GM21447 (cell line): ENCODE data around the gene TMEM131.
"Not testable (repeated sequence)": the region's sequence is repeated elsewhere in the genome, so short reads cannot be mapped to it uniquely, and the experiment has no call there.

Experiments used
- ATAC-seq: cut with Tn5 transposase; IDR thresholded peaks from one replicate; pipeline ENCODE4 v1.9.1; 2021; ENCODE audit not compliant: unreplicated experiment

TMEM131 gene

DNA sequence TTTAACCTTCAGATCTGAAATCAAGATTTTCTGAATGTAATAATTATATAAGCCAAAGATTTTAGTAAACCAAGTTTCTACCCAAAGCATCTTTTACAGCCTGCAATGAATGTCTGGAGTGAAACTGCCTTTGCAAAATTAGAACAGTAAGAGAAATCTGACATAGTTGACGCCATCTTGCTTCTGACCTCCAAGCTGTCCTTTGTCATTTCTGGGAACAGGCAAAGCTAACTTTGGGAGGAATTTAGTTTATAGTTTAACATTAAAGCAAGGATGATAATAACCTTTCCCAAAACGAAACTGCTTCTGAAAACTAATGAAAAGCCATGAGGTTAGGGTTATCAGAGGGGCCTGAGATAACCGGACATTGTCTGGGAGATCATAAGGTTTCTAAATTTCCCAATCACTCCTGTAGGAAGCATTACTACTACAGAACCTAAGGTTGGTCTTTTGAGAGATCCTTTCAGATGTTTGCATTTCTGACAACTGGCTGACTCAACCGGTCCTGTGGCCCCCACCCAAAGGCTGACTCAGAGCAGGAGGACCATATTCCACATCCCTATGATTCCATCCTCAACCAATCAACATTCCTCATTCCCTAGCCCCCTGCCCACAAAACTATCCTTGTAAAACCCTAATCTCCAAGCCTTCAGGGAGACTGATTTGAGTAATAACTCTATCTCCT lies 124.5 kb downstream of the TMEM131 start:
- ATAC-seq = no peak

DNA sequence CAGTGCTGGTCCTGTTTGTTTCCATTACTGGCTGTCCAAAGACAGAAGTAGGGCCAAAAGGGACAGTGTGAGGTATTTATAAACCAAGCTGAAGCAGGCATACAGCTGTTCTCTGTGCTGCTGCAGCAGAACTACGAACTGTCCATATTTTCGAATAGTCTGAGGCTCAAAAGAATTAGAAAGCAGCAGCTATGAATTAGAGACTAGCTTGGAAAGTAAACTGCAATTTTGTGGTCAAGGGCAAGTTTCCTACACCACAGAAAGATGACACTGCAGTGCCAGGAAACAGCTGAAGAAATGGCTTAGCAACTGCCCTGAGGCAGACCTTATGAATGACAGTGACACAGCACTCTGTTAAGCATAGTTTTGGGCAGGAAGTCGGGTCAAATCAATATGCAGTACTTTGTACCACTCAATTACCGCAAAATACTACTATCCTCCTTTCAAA lies 125.3 kb downstream of the TMEM131 start:
- ATAC-seq = peak; percentile 100

DNA sequence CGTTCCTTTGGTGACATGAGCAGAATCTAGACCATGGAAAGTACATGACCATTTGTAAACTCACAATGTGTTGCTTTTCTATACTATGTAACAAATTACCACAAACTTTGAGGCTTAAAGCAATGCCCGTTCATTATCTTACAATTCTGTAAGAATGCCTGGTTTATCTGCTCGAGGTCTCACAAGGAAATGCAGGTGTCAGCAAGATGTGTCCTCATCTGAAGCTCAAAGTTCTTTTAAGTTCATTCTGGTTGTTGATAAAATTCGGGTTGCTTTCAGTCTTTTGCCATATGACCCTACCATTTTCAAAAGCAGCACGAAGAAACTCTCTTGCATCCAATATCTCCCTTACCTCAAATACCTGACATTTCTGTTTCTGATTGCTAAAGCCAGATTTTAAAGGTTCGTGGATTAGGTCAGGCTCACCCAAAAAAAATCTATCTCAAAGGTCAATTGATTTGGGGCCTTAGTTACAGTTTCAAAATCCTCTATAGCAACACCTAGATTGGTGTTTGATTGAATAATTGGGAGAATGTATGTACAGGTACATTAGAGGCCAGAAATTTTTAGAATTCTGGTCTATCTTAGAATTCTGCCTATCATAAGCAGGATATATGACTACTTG lies 125.9 kb downstream of the TMEM131 start:
- ATAC-seq = no peak

DNA sequence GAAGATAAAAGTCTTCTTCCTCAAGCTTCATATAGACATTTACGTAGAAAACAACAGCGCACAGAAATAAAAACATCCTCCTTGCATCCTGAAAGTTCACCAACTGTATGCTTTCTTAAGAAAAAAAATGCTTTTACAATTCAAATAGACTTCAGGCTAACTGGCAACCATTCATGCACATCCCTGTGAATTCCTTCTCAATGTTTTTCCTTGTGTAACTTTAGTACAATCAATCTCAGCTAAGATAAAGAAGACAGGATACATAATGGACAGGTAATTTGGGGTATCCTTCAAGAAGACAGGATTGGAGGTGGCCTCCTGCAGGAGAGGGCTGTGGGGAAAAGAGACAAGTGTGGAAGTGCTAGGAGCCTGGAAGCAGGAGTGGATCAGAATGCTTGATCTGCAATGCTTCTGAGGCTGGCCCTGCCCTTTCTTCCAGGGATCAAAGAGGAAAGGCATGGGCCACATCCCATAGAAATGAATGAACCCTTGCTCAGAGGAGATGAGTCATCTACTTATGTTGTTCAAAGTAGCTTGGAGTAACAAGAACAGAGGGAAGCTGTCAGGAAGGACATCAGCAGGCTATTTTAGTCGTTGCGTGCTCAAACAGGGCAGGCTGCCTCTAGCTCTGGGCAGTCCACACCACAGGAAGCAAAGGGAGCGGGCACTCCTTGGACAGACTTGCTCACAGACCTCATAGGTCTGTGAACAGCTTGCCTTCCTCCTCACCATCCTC lies 126.6 kb downstream of the TMEM131 start:
- no peak for ATAC-seq

DNA sequence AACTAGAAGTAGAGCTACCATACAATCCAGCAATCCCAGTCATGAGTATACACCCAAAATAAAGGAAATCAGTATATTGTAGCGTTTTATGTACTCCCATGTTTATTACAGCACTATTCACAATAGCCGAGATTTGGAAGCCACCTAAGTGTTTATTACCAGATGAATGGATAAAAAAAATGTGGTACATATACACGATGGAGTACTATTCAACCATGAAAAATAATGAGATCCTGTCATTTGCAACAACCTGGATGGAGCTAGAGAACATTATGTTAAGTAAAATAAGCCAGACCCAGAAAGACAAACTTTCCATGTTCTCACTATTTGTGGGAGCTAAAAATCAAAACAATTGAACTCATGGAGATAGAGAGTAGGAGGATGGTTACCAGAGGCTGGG lies 131.9 kb downstream of the TMEM131 start:
- ATAC-seq = no peak

DNA sequence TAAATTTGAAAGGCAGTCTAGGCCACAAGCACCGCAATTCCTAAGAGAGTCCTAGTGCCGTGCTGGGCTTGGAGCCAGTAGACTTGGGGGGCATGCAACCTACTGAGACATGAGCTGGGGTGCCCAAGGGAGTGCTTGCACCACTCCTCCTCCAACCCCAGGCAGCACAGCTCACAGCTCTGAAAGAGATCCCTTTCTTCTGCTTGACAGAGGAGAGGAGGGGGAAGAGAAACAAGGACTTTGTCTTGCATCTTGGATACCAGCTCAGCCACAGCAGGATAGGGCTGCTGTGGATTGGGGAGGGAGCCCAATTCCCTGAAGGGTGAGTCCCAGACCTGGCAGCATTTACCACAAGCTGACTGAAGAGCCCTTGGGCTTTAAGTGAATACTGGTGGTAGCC lies 134.6 kb downstream of the TMEM131 start:
- no peak for ATAC-seq

DNA sequence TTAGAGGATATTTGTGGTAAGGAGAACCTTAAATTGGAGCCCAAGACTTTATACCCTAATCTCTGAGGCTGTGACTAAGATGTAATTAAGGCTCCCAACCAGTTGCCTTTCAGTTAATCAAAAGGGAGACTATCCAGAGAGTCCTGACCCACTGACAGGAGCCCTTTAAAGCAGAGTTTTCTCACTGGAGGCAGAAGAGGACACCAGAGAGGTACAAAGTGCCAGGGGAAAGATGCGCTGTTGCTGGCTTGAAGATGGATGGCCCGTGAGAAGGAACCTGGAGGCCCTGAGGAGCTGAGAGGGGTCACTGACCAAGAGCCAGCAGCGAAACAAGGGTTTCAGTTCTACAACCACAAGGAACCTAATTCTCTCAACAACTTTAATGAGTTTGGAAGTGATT lies 137.3 kb downstream of the TMEM131 start:
- ATAC-seq = no peak

DNA sequence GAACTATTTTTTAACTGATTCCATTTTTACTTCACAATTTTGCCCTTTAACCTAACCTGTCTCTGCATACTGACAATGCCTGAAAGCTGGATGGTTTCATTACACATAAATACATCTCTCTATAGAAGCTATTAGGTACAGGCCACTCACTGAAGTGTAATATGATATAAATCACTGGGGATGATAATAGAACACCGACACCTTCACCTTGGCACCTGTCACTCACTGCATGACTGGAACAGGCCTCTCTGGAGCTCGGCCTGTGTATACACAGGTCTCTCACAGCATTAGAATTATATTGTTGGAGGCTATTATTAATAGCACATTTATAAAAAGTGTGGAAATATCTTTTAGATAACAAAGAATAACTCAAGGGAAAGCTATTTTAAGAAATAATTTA lies 138.2 kb downstream of the TMEM131 start:
- ATAC-seq = no peak

DNA sequence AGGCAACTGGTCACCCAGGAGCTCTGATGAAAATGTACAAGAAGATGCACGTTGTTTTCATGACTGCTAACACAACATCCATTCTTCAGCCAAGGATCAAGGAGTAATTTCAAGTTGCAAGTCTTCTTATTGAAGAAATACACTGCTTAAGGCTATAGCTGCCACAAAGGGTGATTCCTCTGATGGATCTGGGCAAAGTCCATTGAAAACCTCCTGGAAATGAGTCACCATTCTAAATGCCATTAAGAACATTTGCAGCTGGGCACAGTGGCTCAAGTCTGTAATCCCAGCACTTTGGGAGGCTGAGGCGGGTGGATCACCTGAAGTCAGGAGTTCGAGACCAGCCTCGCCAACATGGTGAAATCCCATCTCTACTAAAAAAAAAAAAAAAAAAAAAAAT lies 142.7 kb downstream of the TMEM131 start:
- ATAC-seq = not testable (repeated sequence)

DNA sequence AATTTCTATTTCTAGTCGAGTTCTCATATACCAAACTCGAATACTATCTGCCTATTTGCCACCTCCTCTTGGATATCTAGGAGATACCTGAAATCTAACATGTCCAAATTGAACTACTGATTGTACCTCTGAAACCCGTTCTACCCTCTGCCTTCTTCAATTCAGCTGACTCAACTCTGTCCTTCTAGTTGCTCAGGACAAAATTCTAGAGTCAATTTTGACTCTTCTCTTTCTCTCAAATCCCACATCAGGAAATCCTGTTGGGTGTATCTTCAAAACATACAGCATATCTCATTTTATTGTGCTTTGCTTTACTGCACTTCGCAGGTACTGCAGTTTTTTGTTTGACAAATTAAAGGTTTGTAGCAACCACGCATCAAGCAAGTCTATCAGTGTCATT lies 144.6 kb downstream of the TMEM131 start:
- no peak for ATAC-seq

DNA sequence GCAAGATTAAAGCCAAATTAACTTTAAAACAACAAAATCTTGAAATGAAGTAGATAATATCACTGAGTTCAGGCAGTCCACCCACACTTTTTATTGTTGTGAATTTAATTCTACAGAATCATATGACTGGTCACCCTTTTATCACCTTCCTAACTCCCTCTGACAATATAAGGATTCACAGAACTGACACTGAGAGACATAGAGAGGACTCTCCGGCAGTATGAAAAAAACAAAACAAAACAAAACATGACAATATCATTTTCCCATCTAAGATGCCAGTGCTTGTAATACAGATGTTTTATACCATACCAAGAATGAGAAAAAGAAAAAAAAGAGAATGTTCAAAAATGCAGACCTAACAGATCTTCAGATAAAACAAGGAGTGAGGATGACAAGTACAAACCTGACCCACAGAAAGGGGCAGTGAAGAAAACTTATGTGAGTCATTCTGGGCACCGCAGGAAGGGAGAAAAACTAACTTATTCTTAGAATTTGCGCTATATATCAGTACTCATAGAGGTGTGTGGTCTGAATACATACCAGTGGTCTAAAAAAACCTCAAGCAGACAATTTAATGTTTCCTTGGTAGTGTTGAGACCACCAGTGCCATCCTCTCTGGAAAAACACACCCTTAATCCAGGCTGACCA lies 145.7 kb downstream of the TMEM131 start:
- ATAC-seq = peak; percentile 61

DNA sequence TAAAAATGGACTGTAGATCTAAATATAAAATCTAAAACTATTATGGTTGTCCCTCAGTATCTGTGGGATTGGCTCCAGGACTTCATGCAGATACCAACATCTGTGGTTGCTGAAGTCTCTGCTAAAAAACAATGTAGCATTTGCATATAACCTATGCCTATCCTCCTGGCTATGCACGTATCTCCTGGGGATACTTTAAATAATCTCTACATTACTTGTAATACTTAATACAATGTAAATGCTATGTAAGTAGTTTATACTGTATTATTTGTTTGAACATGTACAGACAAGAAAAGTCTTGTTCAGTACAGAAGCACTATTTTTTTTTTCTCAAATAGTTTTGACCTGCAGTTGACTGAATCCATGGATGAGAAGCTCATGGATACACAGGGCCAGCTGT lies 147.4 kb downstream of the TMEM131 start:
- ATAC-seq = no peak

DNA sequence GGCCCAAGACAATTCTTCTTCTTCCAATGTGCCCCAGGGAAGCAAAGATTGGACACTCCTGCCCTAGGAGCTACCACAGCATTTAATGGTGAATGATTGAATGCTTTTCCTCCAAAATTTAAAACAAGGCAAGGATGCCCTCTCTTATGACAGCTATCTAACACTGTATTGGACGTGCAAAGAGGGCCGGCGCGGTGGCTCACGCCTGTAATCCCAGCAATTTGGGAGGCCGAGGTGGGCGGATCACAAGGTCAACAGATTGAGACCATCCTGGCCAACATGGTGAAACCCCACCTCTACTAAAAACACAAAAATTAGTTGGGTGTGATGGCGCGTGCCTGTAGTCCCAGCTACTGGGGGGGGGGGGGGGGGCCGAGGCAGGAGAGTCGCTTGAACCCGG lies 149.0 kb downstream of the TMEM131 start:
- not testable (repeated sequence) for ATAC-seq

DNA sequence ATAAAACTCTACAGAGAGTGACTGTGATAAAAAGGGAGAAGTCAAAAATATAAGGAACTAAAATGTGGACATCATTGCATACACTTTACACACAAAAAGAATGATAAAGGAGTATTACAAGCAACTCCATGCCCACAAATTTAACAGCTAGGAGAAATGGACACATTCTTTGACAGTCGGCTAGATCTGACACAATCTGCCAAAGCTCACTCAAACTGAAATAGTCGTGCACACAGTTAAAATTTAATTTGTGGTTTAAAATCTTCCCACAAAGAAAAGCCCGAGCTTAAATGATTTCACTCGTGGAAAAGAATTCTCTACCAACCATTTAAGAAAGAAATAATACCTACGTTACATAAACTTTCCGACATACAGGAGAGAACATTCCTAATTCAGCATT lies 149.9 kb downstream of the TMEM131 start:
- no peak for ATAC-seq

DNA sequence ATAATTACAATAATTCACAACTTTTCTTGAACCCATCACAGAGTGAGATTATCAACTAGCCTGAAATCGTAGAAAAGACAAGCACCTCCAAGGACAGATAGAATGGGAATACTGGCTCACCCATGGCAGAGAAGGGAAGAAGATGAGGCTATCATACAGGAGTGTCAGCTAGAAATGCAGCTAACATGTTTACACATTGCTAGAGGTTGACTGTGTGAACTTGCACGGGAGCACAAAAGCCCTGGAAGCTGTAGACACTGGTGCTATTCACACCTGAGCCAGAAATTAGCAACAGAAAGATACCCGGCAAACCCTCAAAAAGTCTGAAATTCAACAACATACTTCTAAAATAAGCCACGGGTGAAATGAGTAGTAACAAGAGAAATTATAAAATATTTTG lies 150.6 kb downstream of the TMEM131 start:
- ATAC-seq = no peak

DNA sequence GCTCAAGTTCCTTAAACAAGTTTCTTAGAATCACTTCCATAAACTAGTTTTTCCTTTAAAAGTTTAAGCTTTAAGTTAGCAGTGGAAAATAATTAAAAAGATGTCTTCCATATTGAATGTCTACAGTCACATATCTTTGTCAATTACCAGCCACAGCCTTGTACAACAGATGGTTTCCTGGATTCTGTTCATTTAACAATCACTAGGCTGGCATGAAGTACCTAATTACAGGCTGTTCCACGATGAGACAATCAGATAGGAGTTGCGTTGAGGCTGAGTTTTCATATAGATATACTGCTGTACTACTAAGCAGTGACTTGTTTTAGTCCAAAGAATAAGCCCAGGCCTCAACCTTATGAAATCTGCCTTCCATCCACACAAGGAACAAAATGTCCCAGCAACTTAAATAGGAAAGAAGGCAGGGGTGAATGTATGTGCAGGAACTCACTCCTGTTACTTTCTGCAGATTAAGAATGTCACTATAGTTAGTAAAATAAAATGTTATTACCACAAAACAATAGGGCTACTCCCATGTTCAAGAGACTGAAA lies 151.4 kb downstream of the TMEM131 start:
- no peak for ATAC-seq

DNA sequence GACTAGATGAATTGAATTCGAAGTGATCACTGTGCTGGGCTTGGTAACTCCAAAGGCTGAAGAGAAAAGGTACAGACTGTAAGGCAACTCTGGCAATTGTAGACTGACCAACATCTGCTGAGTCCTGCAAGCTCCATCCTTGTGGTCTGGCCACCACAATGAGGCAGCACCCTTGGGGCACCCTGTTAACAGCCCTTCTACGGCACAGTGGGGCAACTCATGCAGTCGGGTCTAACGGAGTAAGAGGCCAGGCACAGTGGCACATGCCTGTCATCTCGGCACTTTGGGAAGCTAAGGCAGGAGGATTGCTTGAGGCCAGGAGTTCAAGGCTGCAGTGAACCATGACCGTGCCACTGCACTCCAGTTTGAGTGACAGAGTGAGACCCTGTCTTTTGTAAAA lies 155.6 kb downstream of the TMEM131 start:
- no peak for ATAC-seq

DNA sequence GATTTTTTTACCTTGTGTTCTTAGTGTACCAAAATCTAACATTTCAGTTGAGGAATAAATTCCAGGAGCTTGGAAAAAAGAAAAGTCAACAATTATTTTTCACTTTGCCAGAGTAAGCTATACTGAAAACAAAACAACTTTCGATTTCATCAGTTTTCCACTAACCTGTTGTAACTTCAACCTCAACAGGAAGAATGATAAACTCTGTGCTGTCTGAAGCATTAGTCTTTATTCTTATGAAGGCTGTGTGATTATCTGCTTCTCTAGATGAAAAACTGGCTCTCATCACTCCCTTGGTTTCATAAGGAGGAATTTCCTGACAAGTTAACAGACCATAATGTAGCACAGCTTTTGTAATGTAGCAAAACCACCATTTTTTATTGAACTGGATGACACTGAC lies 161.1 kb downstream of the TMEM131 start:
- ATAC-seq = no peak

DNA sequence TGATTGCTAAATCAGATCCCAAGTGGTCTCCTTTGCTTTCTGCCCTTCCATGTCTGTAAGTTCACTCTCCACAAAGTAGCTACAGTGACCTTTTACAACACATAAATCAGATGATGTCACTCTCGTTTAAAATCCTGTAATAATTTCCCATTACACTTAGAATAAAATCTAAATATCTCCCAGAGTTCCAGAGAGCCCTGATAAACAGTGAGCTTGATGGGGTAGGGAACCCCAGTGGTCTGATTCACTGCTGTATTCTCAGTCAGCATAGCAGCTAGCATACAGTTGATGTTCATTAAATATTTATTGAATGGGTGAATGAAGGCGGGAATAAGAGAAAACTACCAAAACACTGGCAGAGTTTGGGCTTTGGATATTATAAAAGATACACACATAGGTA lies 164.6 kb downstream of the TMEM131 start:
- no peak for ATAC-seq

DNA sequence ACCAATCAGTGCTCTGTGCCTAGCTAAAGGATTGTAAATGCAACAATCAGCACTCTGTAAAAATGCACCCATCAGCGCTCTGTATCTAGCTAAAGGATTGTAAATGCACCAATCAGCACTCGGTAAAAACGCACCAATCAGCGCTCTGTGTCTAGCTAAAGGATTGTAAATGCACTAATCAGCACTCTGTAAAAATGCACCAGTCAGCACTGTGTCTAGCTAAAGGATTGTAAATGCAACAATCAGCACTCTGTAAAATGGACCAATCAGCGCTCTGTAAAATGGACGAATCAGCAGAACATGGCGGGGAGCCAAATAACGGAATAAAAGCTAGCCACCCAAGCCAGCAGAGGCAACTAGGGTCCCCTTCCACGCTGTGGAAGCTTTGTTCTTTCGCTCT lies 166.5 kb downstream of the TMEM131 start:
- ATAC-seq = not testable (repeated sequence)

DNA sequence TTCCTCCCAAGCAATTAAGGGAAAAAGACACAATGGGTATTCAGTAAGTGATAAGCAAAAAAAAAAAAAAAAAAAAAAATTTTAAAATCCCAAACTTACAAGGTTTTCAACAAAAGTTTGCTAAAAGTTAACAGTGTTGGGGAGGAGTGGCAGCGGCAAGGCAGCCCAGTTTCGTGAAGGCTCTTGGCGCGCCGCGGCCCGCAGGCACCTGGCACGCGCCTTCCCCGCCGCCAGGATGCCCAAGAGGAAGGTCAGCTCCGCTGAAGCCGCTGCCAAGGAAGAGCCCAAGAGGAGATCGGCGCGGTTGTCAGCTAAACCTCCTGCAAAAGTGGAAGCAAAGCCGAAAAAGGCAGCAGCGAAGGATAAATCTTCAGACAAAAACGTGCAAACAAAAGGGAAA lies 168.7 kb downstream of the TMEM131 start:
- not testable (repeated sequence) for ATAC-seq
